HepG2 (cell line): ENCODE results near the gene ERICH6. TPM values are rescaled to one million over a fixed set of nuclear protein-coding genes. Genes with fewer than 3 reads are reported as not detected.
A peak's percentile ranks its signal among the peaks of the same experiment; 100 is the strongest.

Experiments
- ATF7 ChIP-seq, 2 experiments: fragments of 450-650 bp in 1 of 2; sonication (generic) in 1 of 2; formaldehyde crosslinking in 1 of 2; IDR thresholded peaks; 2 replicates each; pipeline versions ENCODE4 v1.4.0 to v1.6.1; 2016 to 2020; ENCODE audit warnings: antibody characterized with exemption in 1 of 2, mild to moderate bottlenecking in 1 of 2, missing genetic modification reagents in 1 of 2
- CCAR2 ChIP-seq: fragments of 200-400 bp; formaldehyde crosslinking; optimal IDR thresholded peaks from 2 replicates; pipeline ENCODE3; 2018; ENCODE audit warnings: low read depth, mild to moderate bottlenecking, low read length, moderate library complexity
- DMAP1 ChIP-seq: IDR thresholded peaks from 2 replicates; pipeline ENCODE4 v1.6.1; 2016
- FOXP1 ChIP-seq, 2 experiments: fragments of 450-650 bp in 1 of 2; IDR thresholded peaks; 2 replicates each; pipeline ENCODE4 v1.6.1; 2017 to 2018; ENCODE audit warnings: antibody characterized with exemption in 1 of 2
- KDM5B ChIP-seq: sonication (generic); formaldehyde crosslinking; IDR thresholded peaks from 2 replicates; pipeline ENCODE4 v1.4.0; 2020; ENCODE audit warnings: missing genetic modification reagents, mild to moderate bottlenecking, borderline replicate concordance
- LCORL ChIP-seq, 2 experiments: fragments of 450-650 bp in 1 of 2; sonication (generic) in 1 of 2; formaldehyde crosslinking in 1 of 2; IDR thresholded peaks; 2 replicates each; pipeline versions ENCODE4 v1.5.0 to v1.6.1; 2017 to 2020; ENCODE audit warnings: antibody characterized with exemption in 1 of 2, missing genetic modification reagents in 1 of 2
- PATZ1 ChIP-seq: sonication (generic); formaldehyde crosslinking; IDR thresholded peaks from 2 replicates; pipeline ENCODE4 v1.4.0; 2020; ENCODE audit warnings: missing genetic modification reagents
- SKI ChIP-seq: fragments of 450-650 bp; IDR thresholded peaks from one replicate; pipeline ENCODE4 v1.6.1; 2018; ENCODE audit warnings: mild to moderate bottlenecking; ENCODE audit not compliant: partially characterized antibody
- SOX6 ChIP-seq, 2 experiments: fragments of 450-650 bp in 1 of 2; sonication (generic) in 1 of 2; formaldehyde crosslinking in 1 of 2; IDR thresholded peaks; 2 replicates each; pipeline versions ENCODE4 v1.4.0 to v1.6.1; 2017 to 2020; ENCODE audit warnings: antibody characterized with exemption in 1 of 2, mild to moderate bottlenecking in 1 of 2, missing genetic modification reagents in 1 of 2
- TBX3 ChIP-seq: fragments of 450-650 bp; IDR thresholded peaks from 2 replicates; pipeline ENCODE4 v1.6.1; 2017; ENCODE audit warnings: antibody characterized with exemption, mild to moderate bottlenecking, inconsistent platforms, borderline replicate concordance
- ZFP36L2 ChIP-seq: sonication (generic); formaldehyde crosslinking; IDR thresholded peaks from 2 replicates; pipeline ENCODE4 v1.4.0; 2020; ENCODE audit warnings: missing genetic modification reagents
- ZMAT3 ChIP-seq: sonication (generic); formaldehyde crosslinking; conservative IDR thresholded peaks from 2 replicates; pipeline ENCODE4 v1.7.0; 2021; ENCODE audit warnings: missing genetic modification reagents
- ZNF12 ChIP-seq: sonication (generic); formaldehyde crosslinking; IDR thresholded peaks from 2 replicates; pipeline ENCODE4 v1.5.0; 2020; ENCODE audit warnings: missing genetic modification reagents
- ZNF260 ChIP-seq: sonication (generic); formaldehyde crosslinking; IDR thresholded peaks from 2 replicates; pipeline ENCODE4 v1.4.0; 2020; ENCODE audit warnings: missing genetic modification reagents, low read depth, mild to moderate bottlenecking, borderline replicate concordance
- ZNF503 ChIP-seq: sonication (generic); formaldehyde crosslinking; IDR thresholded peaks from 2 replicates; pipeline ENCODE4 v1.4.0; 2020; ENCODE audit warnings: missing genetic modification reagents
- polyA plus RNA-seq, 8 experiments: library from polyadenylated mRNA; depleted of rRNA in 3 of 8; stranded (reverse) in 7 of 8; unstranded in 1 of 8; fragments of >200 nt; fragmentation: Illumina TruSeq in 4 of 8; extraction: Trizol in 4 of 8; gene quantifications; 2 replicates each; pipeline versions ENCODE4 v1.2.1 to v1.2.3, GENCODE V29; 2011 to 2016; ENCODE audit warnings: low read depth in 4 of 8, missing spikeins in 1 of 8, mixed read lengths in 1 of 8; ENCODE audit not compliant: insufficient read depth in 1 of 8
- total RNA-seq, 5 experiments: library from RNA; depleted of rRNA; stranded (reverse); fragments of >200 nt; fragmentation: Illumina TruSeq; extraction: Trizol; gene quantifications; 2 replicates each; pipeline ENCODE4 v1.2.3, GENCODE V29; 2016; ENCODE audit warnings: low read depth in 1 of 5

ERICH6 gene
- total and polyA plus RNA-seq, 2 of the 13 experiments (the other 11 are each of a cell fraction or from before 2014, with no cell fraction given): 0.03 TPM; not detected in 1

GRCh38 chr3:150733373-150733935, 29.7 kb upstream of the ERICH6 start (continued):
- no peak for TF ChIP-seq ATF7 (IDR thresholded peaks at IDR 0.05)
- 0 out of 2 replicates have a peak, but pooled peaks have one; percentile 42 for TF ChIP-seq ATF7 (CRISPR knock-in tag; IDR thresholded peaks at IDR 0.05)
- TF ChIP-seq ZNF260 (CRISPR knock-in tag): no peak
- TF ChIP-seq ZNF12 (CRISPR knock-in tag): peak; percentile 87; the same call in 1 of the 2 replicates
- no peak for TF ChIP-seq SKI
- no peak for TF ChIP-seq FOXP1 (IDR thresholded peaks at IDR 0.05)
- TF ChIP-seq FOXP1 (CRISPR knock-in tag; IDR thresholded peaks at IDR 0.05): no peak
- TF ChIP-seq TBX3: 0 out of 2 replicates have a peak, but pooled peaks have one; percentile 35
- 0 out of 2 replicates have a peak, but pooled peaks have one; percentile 10 for TF ChIP-seq KDM5B (CRISPR knock-in tag)
- no peak for TF ChIP-seq ZFP36L2 (CRISPR knock-in tag)
- 0 out of 2 replicates have a peak, but pooled peaks have one; percentile 45 for TF ChIP-seq DMAP1
- TF ChIP-seq CCAR2: no peak
- no peak for TF ChIP-seq SOX6 (IDR thresholded peaks at IDR 0.05)
- peak; percentile 87 for TF ChIP-seq SOX6 (CRISPR knock-in tag; IDR thresholded peaks at IDR 0.05)
- no peak for TF ChIP-seq ZNF503 (CRISPR knock-in tag)
- 0 out of 2 replicates have a peak, but pooled peaks have one; percentile 3 for TF ChIP-seq ZMAT3 (CRISPR knock-in tag)
- no peak for TF ChIP-seq LCORL (IDR thresholded peaks at IDR 0.05)
- TF ChIP-seq LCORL (CRISPR knock-in tag; IDR thresholded peaks at IDR 0.05): peak; percentile 43; the same call in 1 of the 2 replicates
- TF ChIP-seq PATZ1 (CRISPR knock-in tag): 0 out of 2 replicates have a peak, but pooled peaks have one; percentile 6
